Ovary (tissue), 9 donors: Measurements from ENCODE around the gene KCNJ10. TPM values are rescaled to one million over a fixed set of nuclear protein-coding genes. Genes with fewer than 3 reads are reported as not detected.

Source experiments
- DNase-seq, 5 donors: peaks; one replicate each; pipeline ENCODE4 v3.0.0-alpha.2; 2019 to 2020
- H3K27ac ChIP-seq, 2 donors: fragments of 200-600 bp; one replicate each; pipeline versions ENCODE4 v1.5.1 to v1.8.0; 2019 to 2022
- H3K27me3 ChIP-seq: fragments of 200-600 bp; one replicate; pipeline ENCODE4 v1.8.0; 2022
- H3K36me3 ChIP-seq: fragments of 200-600 bp; sonication (generic); one replicate; pipeline ENCODE4 v1.5.1; 2019
- H3K4me1 ChIP-seq: one replicate; pipeline ENCODE4 v1.8.1; 2013; ENCODE audit warnings: mild to moderate bottlenecking, moderate library complexity; ENCODE audit not compliant: insufficient read depth
- H3K4me3 ChIP-seq: fragments of 200-600 bp; sonication (generic); one replicate; pipeline ENCODE4 v1.5.1; 2017
- H3K9me3 ChIP-seq, 2 donors: fragments of 200-600 bp in 1 of 2; sonication (generic) in 1 of 2; one replicate each; pipeline versions ENCODE4 v1.5.1 to v1.8.1; 2013 to 2019; ENCODE audit warnings: mild to moderate bottlenecking in 1 of 2, moderate library complexity in 1 of 2
- CTCF ChIP-seq, 3 donors: fragments of 450-650 bp in 2 of 3; fragments of 200-600 bp in 1 of 3; IDR thresholded peaks; one replicate each; pipeline versions ENCODE4 v1.5.1 to v1.8.0; 2016 to 2022; ENCODE audit warnings: antibody characterized with exemption in 3 of 3, mild to moderate bottlenecking in 1 of 3
- EP300 ChIP-seq: sonication (generic); formaldehyde crosslinking; IDR thresholded peaks from one replicate; pipeline ENCODE4 v1.6.1; 2017; ENCODE audit warnings: antibody characterized with exemption
- POLR2A ChIP-seq: fragments of 450-650 bp; IDR thresholded peaks from one replicate; pipeline ENCODE4 v1.6.1; 2017; ENCODE audit warnings: antibody characterized with exemption, mild to moderate bottlenecking, moderate library complexity
- WGBS, 3 donors: extraction: QIAGEN DNeasy Blood & Tissue Kit in 1 of 3; methylation state at CpG; one replicate each; pipeline versions ENCODE4 v1.1.5 to v1.1.7; 2013 to 2017; 5-methylcytosine and 5-hydroxymethylcytosine counted together
- intact Hi-C, 4 donors: fragments of 100-400 bp; cut with DNase I; formaldehyde crosslinking; loops; one replicate each; pipeline versions ENCODE4 v1.11.0 to v1.15.1; 2022 to 2023
- polyA plus RNA-seq, 2 donors: library from polyadenylated mRNA; stranded (reverse); fragments of 200-250 nt in 1 of 2; fragments of 350-450 nt in 1 of 2; fragmentation: Illumina TruSeq in 1 of 2; extraction: RNeasy Lipid Tissue Mini Kit (QIAGEN cat#74804) in 1 of 2; gene quantifications; one replicate each; pipeline ENCODE4 v1.2.3, GENCODE V29; 2013 to 2014
- total RNA-seq, 7 donors: library from RNA; depleted of rRNA in 2 of 7; stranded (reverse); fragments of >200 nt in 2 of 7; fragmentation: NEBNext Ultra II Directional in 3 of 7; extraction: Animal tissue kit (Norgen Biotek cat#: 25700) in 3 of 7; gene quantifications; one replicate each; pipeline versions ENCODE4 v1.1.0 to v1.2.4, GENCODE V29; 2016 to 2023
- donor health status: DM: no; HTN: no; CAD: no; lungs with moderate emphysema.
- donor health status: DM: no; HTN: no; CAD: no.
- donor health status: Bipolar disorder and iron deficiency.
- donor health status: DM: yes; HTN: yes; CAD: no.
- donor health status: DM: no; HTN: no; CAD: no.
- donor health status: DM: yes; HTN: yes; CAD: no.

Gene KCNJ10
- total and polyA plus RNA-seq, 9 donors = 0.02 to 0.28 (median 0.17) TPM; not detected in 5

- intact Hi-C loops = no loop called here
- H3K27ac ChIP-seq = no peak overlapping the region
- H3K27me3 ChIP-seq = no peaks in the 10 kb centered on the region
- no peak overlapping the region for H3K4me3 ChIP-seq
- DNase-seq = no peak
- no peak for TF ChIP-seq POLR2A
- no peak for TF ChIP-seq CTCF (IDR thresholded peaks at IDR 0.05)
- TF ChIP-seq EP300 = no peak
- H3K9me3 ChIP-seq = no peaks in the 10 kb centered on the region
- H3K4me1 ChIP-seq = no peaks in the 10 kb centered on the region
- WGBS, 3 donors = 79 to 85% (median 82%) methylated on average over 3 of the region's 3 CpGs
- no peaks in the 10 kb centered on the region for H3K36me3 ChIP-seq
Observed at GRCh38 chr1:159955456-159955855, 114.5 kb downstream of the KCNJ10 start.

- Histone ChIP-seq H3K9me3 (no peaks in the 10 kb centered on the region), H3K27ac (no peak within 1 kb of the TSS), H3K4me1 (no peaks in the 10 kb centered on the region), H3K4me3 (no peak within 1 kb of the TSS), H3K36me3 (no peaks in the 10 kb centered on the region), H3K27me3 (no peaks in the 10 kb centered on the region)
- intact Hi-C loops = loop anchor here in 1 of 4 donors (5.0 kb wide), 1 partner anchor 48 kb away; no protein-coding TSS in a partner anchor
- no peak for DNase-seq
- no peak for TF ChIP-seq EP300
- TF ChIP-seq CTCF (IDR thresholded peaks at IDR 0.05) = no peak
- no peak for TF ChIP-seq POLR2A
- WGBS, 3 donors = 65 to 72% (median 68%) methylated on average over 11 of the region's 11 CpGs
Observed at GRCh38 chr1:159953536-159954515, 116.1 kb downstream of the KCNJ10 start, which contains the start of gene SLAMF9. TSS of gene SLAMF9 (minus strand) at chr1:159954237. CDS start at chr1:159954137, 100 bp downstream.

DNA sequence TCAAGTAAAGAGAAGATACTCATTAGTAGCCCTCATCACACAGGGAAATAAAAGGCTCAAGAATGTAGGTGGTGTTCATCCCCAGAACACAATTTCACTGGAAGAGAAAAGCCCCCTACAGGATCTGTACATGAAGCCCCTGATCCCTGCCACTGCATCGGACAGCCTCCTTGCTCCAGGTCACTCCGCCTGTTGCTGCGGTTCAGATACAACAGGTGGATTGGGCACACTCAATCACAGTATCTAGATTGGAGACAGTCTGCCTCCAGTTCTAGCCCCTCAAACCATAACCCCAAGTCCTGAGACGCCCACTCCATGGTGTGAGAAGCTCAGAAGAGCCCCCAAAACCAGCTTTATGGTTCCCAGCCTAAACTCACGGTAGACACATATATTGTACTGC, 117.0 kb downstream of the KCNJ10 start:
- DNase-seq = no peak
- Histone ChIP-seq H3K9me3 (no peaks in the 10 kb centered on the region), H3K36me3 (no peaks in the 10 kb centered on the region), H3K27ac (no peak overlapping the region), H3K4me1 (no peaks in the 10 kb centered on the region), H3K27me3 (no peaks in the 10 kb centered on the region), H3K4me3 (no peak overlapping the region)
- WGBS, 3 donors = 71 to 77% (median 73%) methylated on average over 5 of the region's 5 CpGs
- intact Hi-C loops = loop anchor here in 1 of 4 donors (5.0 kb wide), 1 partner anchor 49 kb away; no protein-coding TSS in a partner anchor
- TF ChIP-seq CTCF (IDR thresholded peaks at IDR 0.05) = no peak
- TF ChIP-seq POLR2A = no peak
- TF ChIP-seq EP300 = no peak

DNA sequence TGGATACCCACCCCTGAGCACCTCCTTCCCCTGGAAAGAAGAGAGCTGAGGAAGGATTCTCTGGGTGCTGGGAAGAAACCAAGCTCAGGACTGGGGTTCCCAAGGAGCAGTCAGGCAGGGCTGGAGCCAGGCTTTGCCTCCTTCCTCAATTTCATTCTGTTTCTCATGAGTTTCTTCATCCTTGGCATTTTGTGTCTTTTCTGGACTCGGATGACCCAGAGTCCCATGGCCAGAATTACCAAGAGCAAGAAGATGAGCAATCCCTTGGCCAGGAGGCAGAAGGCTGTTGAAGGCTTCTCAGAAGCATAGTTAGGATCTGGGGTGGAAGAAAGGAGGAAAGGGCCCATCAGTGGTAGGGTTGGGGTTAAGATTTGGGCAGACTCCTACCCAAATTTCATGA, 118.4 kb downstream of the KCNJ10 start:
- DNase-seq = no peak
- TF ChIP-seq POLR2A (no peak), EP300 (no peak), CTCF (IDR thresholded peaks at IDR 0.05) (no peak)
- H3K9me3 ChIP-seq = no peaks in the 10 kb centered on the region
- intact Hi-C loops = loop anchor here in 1 of 4 donors (5.0 kb wide), 1 partner anchor 51 kb away; no protein-coding TSS in a partner anchor
- H3K4me1 ChIP-seq = no peaks in the 10 kb centered on the region
- H3K4me3 ChIP-seq = no peak overlapping the region
- WGBS, 3 donors = 75 to 88% (median 84%) methylated on average over 1 of the region's 1 CpG
- H3K27me3 ChIP-seq = no peaks in the 10 kb centered on the region
- no peak overlapping the region for H3K27ac ChIP-seq
- no peaks in the 10 kb centered on the region for H3K36me3 ChIP-seq
